Ishikawa (cell line): ENCODE results near the gene ESPNL.

Experiments used
- CREB1 ChIP-seq: IDR thresholded peaks from 2 replicates; pipeline ENCODE4 v1.6.1; 2012; ENCODE audit warnings: low read depth
- EP300 ChIP-seq: IDR thresholded peaks from 2 replicates; pipeline ENCODE4 v1.6.1; 2012; ENCODE audit warnings: borderline replicate concordance
- FOXM1 ChIP-seq: IDR thresholded peaks from 2 replicates; pipeline ENCODE4 v1.6.1; 2012; ENCODE audit warnings: low read depth, borderline replicate concordance
- NFIC ChIP-seq: IDR thresholded peaks from 2 replicates; pipeline ENCODE4 v1.6.1; 2012
- RAD21 ChIP-seq: IDR thresholded peaks from 2 replicates; pipeline ENCODE4 v1.6.1; 2012; ENCODE audit warnings: low read depth
- TAF1 ChIP-seq: IDR thresholded peaks from 2 replicates; pipeline ENCODE4 v1.6.1; 2012; ENCODE audit warnings: low read depth, mild to moderate bottlenecking
- TEAD4 ChIP-seq: IDR thresholded peaks from 2 replicates; pipeline ENCODE4 v1.6.1; 2012
- YY1 ChIP-seq: IDR thresholded peaks from 2 replicates; pipeline ENCODE4 v1.6.1; 2012; ENCODE audit warnings: low read depth
- TF ChIP-seq, protein P1 (sequence below): IDR thresholded peaks from 2 replicates; pipeline ENCODE4 v1.6.1; 2012

- TF ChIP-seq CREB1 (no peak), EP300 (no peak), TEAD4 (no peak), FOXM1 (no peak), TAF1 (no peak), YY1 (no peak), RAD21 (no peak), NFIC (no peak)
- TF ChIP-seq, protein P1, sequence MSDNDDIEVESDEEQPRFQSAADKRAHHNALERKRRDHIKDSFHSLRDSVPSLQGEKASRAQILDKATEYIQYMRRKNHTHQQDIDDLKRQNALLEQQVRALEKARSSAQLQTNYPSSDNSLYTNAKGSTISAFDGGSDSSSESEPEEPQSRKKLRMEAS = no peak
Measured at GRCh38 chr2:238069021-238069709, 31.0 kb upstream of the ESPNL start.
